GM23248 (cell line): ENCODE results near the gene C1orf105.

Experiments used
- EZH2 ChIP-seq: fragments of 200-600 bp; sonication (generic); IDR thresholded peaks from 2 replicates; pipeline ENCODE4 v1.6.1; 2018; ENCODE audit warnings: antibody characterized with exemption, mild to moderate bottlenecking; ENCODE audit not compliant: insufficient read depth, poor library complexity, severe bottlenecking
- EZH2phosphoT487 ChIP-seq: fragments of 200-600 bp; sonication (generic); IDR thresholded peaks from 2 replicates; pipeline ENCODE4 v1.6.1; 2018; ENCODE audit warnings: antibody characterized with exemption, moderate library complexity, mild to moderate bottlenecking, low read depth; ENCODE audit not compliant: insufficient read depth

- TF ChIP-seq EZH2phosphoT487 (no peak), EZH2 (no peak)
Observed at GRCh38 chr1:172399756-172400721, 20.4 kb upstream of the C1orf105 start.
